Right forelimb (tissue), 1 donor: ENCODE results near the gene SCRT2.
"Not testable (repeated sequence)": the region's sequence is repeated elsewhere in the genome, so short reads cannot be mapped to it uniquely, and the experiment has no call there.

Experiments
- DNase-seq: peaks from one replicate; pipeline ENCODE4 v3.0.0-alpha.2; 2018

SCRT2 gene

GRCh38 chr20:675453-676314 is at the start of gene SCRT2:
SCRT2 (minus strand) TSS chr20:675802; CDS start chr20:675601, 201 bp downstream.
- peak; percentile 91 for DNase-seq

- DNase-seq = not testable (repeated sequence)
Measured at GRCh38 chr20:724797-725196, 49.2 kb upstream of the SCRT2 start.

- DNase-seq = no peak
Measured at GRCh38 chr20:723756-724155, 48.2 kb upstream of the SCRT2 start.

- no peak for DNase-seq
Measured at GRCh38 chr20:722822-723644, 47.4 kb upstream of the SCRT2 start.

GRCh38 chr20:721876-722275 is 46.3 kb upstream of the SCRT2 start:
- DNase-seq = no peak

GRCh38 chr20:719816-720215 is 44.2 kb upstream of the SCRT2 start:
- DNase-seq = no peak

- DNase-seq = no peak
Measured at GRCh38 chr20:719068-719467, 43.5 kb upstream of the SCRT2 start.

GRCh38 chr20:717832-718231 is 42.2 kb upstream of the SCRT2 start:
- DNase-seq = no peak

GRCh38 chr20:717271-717670 is 41.7 kb upstream of the SCRT2 start:
- no peak for DNase-seq

GRCh38 chr20:714453-714852 is 38.9 kb upstream of the SCRT2 start:
- no peak for DNase-seq

- DNase-seq = no peak
Measured at GRCh38 chr20:711576-711975, 36.0 kb upstream of the SCRT2 start.

GRCh38 chr20:710780-711450 is 35.3 kb upstream of the SCRT2 start:
- no peak for DNase-seq

GRCh38 chr20:709991-710779 is 34.6 kb upstream of the SCRT2 start:
- DNase-seq = no peak

GRCh38 chr20:709423-709822 is 33.8 kb upstream of the SCRT2 start:
- no peak for DNase-seq

- DNase-seq = no peak
Measured at GRCh38 chr20:708956-709355, 33.4 kb upstream of the SCRT2 start.

GRCh38 chr20:707451-708110 is 32.0 kb upstream of the SCRT2 start:
- no peak for DNase-seq

- no peak for DNase-seq
Measured at GRCh38 chr20:706366-706885, 30.8 kb upstream of the SCRT2 start.

- DNase-seq = no peak
Measured at GRCh38 chr20:704726-705125, 29.1 kb upstream of the SCRT2 start.

GRCh38 chr20:703426-703825 is 27.8 kb upstream of the SCRT2 start:
- DNase-seq = no peak

GRCh38 chr20:703006-703405 is 27.4 kb upstream of the SCRT2 start:
- DNase-seq = no peak

- no peak for DNase-seq
Measured at GRCh38 chr20:701401-702129, 26.0 kb upstream of the SCRT2 start.
